HS-27A (cell line): ENCODE measurements around the gene ZNF808.
"Not testable (repeated sequence)": the region's sequence is repeated elsewhere in the genome, so short reads cannot be mapped to it uniquely, and the experiment has no call there.

Experiments used
- DNase-seq: peaks from one replicate; pipeline ENCODE4 v3.0.0-alpha.2; 2012; ENCODE audit warnings: low read depth, missing footprints

ZNF808 gene

DNA sequence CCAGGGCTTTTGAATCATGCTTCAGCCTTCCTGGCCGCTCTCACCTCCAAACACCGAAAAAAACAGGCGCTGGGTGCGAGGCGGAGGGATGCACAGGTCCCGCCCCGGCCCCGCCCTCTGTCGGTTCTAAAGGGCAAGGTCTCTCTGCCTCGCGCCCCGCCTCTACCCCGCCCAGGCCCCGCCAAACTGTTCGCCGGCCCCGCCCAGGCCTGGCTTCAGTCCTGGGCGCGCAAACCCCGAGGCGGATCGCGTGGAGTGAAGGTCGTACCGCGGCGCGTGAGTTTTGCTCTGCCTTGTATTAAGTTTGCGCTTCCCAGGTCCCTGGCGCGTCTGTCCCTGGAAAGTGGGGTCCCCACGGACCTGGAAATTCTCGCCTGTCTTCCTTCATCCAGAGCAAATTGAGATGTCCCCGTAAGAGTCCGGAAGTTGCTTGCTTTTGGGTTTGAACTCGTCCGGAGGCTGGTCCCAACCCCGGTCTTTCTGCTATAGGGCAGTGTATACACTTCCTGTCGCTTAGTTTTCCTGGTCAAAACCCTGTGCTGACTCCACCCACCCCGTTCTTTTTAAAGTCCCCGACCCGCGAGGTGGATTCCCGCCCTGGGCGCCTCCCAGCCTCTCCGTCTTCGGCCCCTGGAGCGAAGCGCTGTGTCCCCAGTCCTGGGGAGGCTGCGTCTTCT, 8.4 kb downstream of the ZNF808 start:
- no peak for DNase-seq

DNA sequence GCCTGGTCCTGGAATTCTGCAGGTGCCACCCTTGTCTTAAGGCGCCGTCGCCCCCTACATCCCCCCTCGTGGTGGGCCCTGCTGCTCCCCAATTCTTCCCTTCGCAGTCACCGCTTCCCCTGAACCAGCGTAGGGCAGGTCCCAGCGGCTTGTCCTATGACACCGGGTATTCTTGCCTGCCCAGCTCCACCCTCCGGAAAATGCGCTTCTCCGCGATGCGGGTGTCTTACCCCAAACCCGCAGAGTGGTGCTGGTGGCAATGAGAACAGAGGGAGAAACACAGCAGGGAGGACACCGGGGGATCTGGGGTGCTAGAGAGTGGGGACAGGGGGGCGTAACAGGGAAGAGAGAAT, 9.0 kb downstream of the ZNF808 start:
- DNase-seq = no peak

DNA sequence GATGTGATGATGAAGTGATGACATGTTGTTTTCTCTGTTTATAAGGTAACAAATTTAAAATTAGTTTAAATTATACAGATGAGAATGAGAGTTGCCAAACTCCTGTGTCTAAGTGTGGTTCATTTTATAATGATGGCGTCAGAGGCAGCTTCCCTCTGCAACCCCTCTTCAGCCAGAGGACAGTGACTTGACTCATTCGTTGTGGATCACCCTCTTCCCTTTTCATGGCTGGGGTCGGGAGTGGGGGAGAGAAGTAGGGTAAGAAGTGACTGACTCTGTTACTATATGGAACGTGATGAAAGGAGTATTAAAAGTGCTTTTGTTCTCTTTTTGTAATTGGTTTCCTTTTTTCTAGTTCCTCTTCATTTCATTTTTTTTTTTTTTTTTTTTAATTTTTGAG, 11.3 kb downstream of the ZNF808 start:
- DNase-seq = not testable (repeated sequence)

DNA sequence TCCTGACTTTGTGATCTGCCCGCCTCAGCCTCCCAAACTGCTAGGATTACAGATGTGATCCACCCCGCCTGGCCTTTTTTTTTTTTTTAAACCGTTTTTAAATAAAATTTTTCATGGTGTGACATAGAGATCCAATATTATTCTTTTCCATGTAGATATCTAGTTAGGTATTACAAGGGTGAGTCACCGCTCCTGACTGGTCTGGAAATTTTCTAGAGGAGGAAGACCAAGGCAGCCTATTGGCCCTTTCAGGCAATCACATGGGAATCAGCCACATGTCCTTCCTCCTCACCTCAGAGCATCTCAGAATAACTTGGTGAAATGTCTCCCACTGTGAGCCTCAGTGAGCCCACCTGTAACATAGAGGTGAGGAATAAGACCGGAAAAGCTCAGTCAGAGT, 13.7 kb downstream of the ZNF808 start:
- DNase-seq = not testable (repeated sequence)

GRCh38 chr19:52541608-52542007, 14.1 kb downstream of the ZNF808 start:
- DNase-seq = no peak

- DNase-seq = not testable (repeated sequence)
Measured at GRCh38 chr19:52542541-52542940, 15.1 kb downstream of the ZNF808 start.

DNA sequence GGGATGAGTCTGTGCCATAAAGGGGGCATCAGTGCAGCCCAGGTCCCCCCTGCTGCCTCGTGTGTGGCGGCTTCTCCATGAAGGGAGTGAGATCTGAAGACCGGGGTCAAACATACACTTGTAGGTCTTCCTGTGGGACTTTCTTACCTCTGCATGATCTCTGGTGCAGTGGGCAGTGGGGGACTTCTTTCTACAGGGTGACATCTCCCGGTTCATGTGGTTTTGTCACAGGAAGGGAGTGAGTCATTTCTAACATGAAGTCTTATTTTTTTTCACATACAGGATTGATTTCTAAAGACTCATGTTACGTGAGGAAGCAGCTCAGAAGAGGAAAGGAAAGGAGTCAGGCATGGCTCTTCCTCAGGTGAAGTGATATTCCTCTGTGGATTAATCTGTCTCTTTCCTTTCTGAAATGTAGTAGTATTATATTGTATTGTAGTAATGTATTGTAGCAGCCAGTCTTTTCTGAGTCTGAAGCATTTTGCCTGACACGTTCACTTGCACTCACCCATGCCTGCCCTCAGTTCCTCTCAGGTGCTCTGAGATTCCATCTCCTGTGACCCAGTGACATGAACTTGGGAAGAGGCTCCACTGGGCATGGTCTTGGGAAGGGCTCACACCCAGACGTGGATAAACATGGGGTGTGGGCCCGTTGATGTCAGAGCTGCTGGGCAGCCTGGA, 15.7 kb downstream of the ZNF808 start:
- DNase-seq = no peak

GRCh38 chr19:52554216-52554971, 26.9 kb downstream of the ZNF808 start:
- no peak for DNase-seq

DNA sequence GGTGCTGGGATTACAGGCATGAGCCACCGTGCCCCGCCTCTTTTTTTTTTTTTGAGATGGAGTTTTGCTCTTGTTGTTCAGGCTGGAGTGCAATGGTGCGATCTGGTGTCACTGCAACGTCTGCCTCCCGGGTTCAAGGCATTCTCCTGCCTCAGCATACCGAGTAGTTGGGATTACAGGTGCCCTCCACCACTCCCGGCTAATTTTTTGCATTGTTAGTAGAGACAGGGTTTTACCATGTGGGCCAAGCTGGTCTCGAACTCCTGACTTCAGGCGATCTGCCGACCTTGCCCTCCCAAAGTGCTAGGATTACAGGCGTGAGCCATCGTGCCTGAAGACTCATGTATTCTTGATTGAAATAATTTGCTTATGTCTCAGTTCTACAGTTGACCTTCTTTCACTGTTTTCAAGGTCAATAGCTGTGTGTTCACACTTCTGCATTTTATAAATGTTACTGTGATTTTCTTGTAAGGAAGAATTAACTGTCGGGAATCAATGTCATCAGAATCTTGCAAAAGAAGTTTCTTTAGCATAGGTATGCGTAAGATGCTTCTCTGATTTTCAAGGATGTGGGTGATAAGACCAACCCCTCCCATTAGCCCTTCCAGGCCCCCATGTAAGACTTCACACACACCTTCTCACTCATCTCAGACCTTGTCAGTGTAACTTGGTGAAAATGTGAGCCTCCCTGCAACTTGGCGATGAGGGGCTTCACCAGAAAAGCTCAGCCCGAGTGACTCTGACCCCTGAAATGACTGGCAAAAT, 29.9 kb downstream of the ZNF808 start:
- DNase-seq = no peak

- DNase-seq = not testable (repeated sequence)
Measured at GRCh38 chr19:52558732-52559445, 31.4 kb downstream of the ZNF808 start.

DNA sequence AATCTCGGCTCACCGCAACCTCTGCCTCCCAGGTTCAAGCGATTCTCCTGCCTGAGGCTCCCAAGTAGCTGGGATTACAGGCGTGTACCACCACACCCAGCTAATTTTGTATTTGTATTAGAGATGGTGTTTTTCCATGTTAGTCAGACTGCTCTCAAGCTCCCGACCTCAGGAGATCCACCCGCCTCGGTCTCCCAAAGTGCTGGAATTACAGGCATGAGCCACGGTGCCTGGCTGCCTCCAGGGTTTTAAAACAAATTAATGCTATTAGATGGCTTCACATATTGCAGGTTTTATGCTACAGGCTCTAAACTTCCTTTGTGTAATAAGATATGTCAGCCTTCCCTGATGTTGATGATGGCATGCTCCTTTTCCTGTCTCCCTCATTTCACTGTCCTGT, 34.1 kb downstream of the ZNF808 start:
- DNase-seq = not testable (repeated sequence)

DNA sequence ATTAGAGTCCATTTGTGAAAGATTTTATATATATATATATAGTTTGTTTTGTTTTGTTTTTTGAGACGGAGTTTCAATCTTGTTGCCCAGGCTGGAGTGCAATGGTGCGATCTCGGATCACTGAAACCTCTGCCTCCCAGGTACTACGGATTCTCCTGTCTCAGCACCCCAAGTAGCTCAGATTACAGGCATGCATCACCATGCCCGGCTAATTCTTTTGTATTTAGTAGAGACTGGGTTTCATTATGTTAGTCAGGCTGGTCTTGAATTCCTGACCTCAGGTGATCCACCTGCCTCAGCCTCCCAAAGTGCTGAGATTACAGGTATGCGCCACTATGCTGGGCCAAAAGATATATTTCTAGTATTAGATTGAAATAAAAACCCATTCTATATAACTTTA, 38.7 kb downstream of the ZNF808 start:
- DNase-seq = no peak

GRCh38 chr19:52566588-52566987, 39.1 kb downstream of the ZNF808 start:
- peak; percentile 22 for DNase-seq

GRCh38 chr19:52567921-52568320, 40.5 kb downstream of the ZNF808 start:
- no peak for DNase-seq

GRCh38 chr19:52569638-52569999, 42.2 kb downstream of the ZNF808 start:
- not testable (repeated sequence) for DNase-seq

DNA sequence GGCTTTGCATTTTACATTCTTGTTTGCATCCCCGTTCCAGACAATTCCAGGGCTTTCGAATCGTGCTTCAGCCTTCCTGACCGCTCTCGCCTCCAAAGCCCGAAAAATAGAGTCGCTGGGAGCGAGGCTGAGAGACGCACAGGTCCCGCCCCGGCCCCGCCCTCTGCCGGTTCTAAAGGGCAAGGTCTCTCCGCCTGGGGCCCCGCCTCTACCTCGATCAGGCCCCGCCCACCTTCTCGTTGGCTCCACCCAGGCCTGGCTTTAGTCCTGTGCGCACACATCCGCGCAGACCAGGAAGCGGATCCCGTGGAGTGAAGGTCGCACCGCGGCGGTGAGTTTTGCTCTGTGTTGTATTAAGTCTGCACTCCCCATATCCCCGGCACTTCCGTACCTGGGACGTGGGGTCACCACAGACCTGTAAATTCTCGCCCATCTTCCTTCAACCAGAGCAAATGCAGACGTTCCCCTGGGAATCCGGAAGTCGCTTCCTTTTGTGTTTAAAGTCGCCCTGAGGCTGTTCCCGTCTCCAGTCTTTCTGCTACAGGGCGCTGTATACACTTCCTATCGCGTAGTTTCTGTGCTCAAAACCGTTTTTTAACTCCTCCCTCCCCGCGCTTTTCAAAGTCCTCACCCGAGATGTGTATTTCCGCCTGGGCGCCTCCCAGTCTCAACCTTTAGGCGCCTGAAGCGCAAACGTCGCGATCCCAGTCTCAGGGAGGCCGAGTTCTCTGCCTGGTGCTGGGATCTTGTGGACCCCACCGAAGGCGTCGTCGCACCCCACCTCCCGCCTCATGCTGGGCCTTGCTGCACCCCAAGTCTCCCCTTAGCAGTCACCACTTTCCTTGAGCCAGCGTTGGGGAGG, 42.8 kb downstream of the ZNF808 start, which contains the start of gene ZNF701:
Gene ZNF701 (plus strand): TSS at position 288 of the 862 bp plus-strand sequence. CDS start 3,861 bp downstream, outside the sequence.
- DNase-seq = peak; percentile 62

DNA sequence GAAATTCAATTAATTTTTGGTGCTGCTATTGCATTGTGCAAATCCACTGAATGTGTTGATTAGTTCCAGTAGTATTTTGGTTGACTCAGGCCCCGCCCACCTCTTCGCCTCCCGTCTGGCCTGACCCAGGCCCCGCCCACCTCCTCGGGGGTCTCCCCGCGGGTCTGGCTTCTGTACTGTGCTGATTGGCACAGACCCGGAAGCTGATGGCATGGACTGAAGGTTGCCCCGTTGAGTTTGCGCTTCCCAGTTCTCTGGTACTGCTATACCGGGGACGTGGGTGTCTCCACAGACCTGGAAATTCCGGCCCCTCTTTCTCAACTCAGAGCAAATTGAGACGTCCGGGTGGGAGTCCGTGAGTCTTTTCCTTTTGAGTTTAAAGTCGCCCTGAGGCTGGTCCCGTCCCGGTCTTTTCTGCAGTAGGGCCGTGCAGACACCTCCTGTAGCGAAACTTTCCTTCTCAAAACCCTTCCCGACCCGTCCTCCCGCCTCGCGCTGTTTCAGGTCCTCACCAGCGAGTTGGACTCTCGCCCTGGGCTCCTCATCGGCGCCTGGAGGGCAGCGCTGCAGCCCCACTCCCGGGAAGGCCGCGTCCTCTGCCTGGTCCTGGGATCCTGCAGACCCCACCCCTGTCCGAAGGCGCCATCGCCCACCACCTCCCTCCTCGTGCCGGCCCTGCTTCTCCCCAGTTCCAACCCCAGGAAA, 57.4 kb downstream of the ZNF808 start:
- DNase-seq = no peak

- no peak for DNase-seq
Measured at GRCh38 chr19:52585604-52586003, 58.1 kb downstream of the ZNF808 start.

DNA sequence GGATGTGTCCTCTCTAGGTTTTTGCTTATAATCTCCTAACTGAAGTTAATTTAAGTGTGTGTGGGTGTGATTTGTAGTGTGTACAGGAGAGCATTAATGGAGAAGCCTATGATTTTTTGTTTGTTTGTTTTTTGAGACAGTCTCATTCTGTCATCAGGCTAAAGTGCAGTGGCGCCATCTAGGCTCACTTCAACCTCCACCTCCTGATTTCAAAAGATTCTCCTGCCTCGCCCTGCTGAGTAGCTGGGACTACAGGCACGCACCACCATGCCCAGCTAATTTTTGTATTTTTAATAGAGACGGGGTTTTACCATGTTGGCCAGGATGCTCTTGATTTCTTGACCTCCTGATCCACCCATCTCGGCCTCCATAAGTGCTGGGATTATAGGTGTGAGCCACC, 63.3 kb downstream of the ZNF808 start:
- DNase-seq = no peak

DNA sequence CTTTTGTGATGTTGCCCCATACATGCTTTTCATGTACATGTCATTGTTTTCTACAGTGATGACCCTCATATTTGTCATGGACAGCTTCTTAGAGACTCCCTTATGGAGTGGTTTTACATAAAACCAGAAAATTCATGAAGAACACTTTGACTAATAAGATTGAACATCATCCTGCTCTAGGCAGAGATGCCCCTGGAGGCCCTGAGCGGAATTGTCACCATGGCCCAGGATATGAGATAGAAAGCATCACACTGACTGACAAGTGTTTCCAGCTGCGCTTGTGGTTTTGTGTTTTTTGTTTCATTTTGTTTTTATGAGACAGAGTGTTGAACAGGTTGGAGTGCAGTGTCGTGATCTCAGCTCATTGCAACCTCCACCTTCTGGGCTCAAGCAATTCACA, 64.8 kb downstream of the ZNF808 start:
- DNase-seq = no peak
